Kasumi-1 (cell line): ENCODE results near the gene ENOX1.
"Not testable (repeated sequence)": the region's sequence is repeated elsewhere in the genome, so short reads cannot be mapped to it uniquely, and the experiment has no call there.

Experiments
- DNase-seq, 2 experiments: peaks; one replicate each; lab custom pipeline; 2025; lab: John Stamatoyannopoulos, UW

ENOX1 gene

DNA sequence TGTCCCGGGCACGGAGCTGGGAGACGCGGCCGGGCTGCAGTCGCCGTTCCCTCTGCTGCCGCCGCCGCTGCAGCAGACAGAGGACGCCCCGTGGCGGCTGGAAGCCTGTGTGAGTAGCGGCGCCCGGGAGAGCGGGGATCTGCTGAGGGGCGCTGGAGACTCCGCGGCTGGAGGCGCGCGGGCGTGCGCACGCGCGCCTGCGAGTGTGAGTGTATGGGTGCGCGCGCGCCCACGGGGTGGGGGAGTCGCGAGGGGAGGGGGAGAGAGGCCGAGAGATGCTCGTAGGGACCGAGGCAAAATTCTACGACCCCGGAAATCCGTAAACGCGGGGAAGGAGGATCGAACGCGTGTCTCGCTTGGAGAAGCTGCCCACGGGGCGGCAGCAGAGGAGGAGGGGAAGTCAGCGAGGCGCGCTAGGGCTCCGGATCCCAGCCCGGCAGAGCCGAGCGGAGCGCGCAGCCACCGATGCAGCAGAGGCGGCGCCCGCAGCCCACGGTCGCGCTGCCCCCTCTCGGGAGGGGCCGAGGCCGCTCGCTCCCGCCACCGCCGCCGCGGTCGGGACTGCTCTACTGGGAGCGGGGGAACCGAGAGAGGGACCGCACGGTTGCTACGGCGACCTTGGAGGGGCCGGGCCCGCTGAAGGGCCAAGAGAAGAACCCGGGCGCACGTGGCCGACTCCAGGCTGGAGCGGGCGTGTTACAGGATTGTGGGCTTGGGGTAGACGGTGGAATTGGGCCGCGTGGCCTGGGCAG is at the start of gene ENOX1:
ENOX1 (minus strand) TSS at position 207 of the 752 bp plus-strand sequence.
- peak; percentile 27 to 57 for DNase-seq

DNA sequence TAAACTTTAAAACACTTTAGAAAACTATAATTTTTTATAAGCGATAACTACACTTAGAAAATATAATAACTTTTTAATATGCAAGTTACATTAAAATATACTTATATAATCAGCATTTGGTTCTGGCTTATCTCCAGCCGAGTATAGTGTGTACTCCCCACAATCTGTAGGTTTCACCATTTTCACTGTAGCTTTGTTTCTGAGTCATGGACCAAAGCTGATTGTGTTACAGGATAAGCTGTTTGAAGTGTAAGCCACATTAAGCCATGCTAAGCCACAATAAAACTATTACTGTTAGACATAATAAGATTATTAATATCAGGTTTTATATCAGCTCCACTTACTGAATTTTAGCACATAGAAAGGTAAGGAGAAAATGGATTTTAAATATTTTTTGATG is 48.9 kb upstream of the ENOX1 start:
- no peak for DNase-seq

DNA sequence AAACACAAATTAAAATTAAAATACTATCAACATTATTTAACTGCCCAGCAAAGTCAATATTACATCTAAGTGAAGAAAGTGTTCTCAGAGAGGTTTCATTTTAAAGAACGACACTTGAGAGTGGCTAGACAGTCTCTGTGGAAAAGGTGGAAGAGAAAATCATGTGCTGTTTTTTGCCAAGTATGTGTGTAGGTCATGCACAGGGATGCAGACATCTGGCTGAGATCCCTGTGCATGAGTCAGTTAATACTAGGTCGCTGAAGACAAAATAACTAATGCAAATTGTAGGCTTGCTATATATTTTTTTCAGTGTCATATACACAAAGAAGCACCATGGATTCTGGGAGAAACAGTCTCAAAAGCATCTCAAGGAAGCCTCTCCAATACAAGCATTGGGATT is 44.3 kb upstream of the ENOX1 start:
- DNase-seq, result no peak

DNA sequence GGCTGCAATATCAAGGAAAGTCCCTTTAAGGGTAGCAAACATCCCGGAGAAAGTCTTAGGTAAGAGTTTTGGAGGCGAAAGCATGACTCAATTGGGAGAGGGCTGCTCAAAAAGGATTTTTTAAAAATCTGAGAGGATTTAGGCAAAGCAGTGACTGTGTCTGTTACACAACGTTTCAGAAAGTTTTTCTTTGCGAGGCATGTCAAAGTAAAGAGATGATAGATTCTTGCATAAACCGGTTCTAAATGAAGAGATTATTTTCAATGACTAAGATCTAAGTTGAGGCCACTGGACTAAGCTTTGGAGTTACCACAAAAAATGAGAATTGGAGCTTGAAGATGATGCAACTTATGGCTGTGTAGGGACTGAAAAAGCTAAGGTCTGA is 43.7 kb upstream of the ENOX1 start:
- DNase-seq, result no peak

DNA sequence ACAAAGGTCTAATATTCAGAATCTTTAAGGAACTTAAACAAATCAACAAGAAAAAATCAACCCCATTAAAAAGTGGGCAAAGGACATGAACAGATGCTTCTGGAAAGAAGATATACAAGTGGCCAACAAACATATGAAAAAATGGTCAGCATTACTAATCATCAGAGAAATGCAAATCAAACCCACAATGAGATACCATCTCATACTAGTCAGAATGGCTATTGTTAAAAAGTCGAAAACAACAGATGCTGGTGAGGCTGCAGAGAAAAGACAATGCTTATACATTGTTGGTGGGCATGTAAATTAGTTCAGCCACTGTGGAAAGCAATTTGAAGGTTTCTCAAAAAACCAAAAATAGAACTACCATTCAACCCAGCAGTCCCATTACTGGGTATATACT is 37.9 kb upstream of the ENOX1 start:
- not testable (repeated sequence) for DNase-seq

DNA sequence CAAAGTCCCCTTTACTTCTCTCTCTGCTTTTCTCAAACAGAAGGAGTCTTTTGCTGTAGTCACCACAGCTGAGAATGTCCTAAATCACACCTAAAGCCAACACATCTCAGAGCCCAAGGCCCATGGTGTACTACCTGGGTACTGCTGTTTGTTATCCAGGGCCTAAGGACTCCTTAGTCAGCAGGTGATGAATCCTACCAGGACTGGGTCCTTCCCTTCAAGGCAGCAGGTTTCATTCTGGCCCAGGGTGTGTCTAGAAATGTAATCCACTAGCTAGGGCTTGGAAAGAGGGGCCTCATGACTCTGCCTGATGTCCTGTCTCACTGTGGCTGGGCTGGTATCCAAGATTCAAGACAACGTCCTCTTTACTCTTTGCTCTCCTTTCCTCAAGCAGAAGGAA is 36.2 kb upstream of the ENOX1 start:
- DNase-seq, result no peak

DNA sequence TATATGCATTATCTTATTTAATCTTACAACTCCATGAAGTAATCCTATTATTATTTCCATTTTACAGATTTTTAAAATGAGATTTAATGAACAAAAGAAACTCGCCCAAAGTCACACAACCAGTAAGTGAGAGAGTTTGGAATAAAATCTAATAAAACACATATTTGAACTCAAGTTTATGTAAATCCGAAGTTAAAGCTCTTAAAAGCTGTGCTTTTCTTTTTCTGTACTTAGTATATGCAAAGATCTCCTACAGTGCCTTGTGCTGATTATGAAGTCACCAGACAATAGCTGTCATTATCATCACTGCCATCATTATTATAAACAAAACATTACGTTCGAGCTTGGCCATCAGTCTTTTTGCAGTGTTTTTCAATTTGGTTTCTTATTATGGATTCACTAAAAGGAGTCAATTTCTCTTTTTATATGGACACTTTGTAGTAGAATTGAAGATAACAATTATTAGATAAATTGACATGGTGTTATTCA is 29.7 kb upstream of the ENOX1 start:
- no peak for DNase-seq

DNA sequence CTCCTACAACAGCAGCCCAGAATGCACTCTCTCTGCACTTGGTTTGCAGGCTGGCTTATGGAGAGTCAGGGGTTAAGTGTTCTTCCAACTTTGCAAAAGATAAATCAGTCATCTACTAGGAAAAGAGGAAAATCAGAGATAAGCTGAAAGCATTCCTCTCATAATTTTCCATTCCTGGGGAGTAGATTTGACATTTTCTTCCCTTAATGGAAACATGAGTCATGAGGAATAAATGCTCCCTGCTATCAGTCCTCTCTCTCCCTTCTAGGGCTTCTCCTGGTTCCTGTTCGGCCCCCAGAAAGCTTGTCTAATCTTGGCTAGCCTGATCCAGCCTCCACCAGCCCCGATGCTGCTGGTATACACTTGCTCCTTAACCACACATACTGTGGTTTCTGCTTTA is 28.4 kb upstream of the ENOX1 start:
- DNase-seq, result no peak

DNA sequence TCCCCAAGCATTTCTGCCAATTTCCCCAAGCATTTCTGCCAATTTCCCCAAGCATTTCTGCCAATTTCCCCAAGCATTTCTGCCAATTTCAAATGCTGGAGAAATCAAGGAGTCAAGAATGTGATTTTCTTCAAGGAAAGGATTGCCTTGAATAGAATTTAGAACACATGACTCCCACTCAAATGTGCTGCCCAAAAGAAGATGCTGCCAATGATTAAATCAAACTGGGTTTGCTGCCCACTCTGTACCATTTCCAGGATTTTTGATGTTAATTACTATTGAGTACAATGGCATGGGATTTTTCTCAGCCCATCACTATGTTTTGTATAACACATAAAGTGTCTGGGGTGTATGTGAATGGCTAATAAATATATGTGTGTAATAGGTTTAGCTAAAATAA is 21.9 kb upstream of the ENOX1 start:
- no peak for DNase-seq

DNA sequence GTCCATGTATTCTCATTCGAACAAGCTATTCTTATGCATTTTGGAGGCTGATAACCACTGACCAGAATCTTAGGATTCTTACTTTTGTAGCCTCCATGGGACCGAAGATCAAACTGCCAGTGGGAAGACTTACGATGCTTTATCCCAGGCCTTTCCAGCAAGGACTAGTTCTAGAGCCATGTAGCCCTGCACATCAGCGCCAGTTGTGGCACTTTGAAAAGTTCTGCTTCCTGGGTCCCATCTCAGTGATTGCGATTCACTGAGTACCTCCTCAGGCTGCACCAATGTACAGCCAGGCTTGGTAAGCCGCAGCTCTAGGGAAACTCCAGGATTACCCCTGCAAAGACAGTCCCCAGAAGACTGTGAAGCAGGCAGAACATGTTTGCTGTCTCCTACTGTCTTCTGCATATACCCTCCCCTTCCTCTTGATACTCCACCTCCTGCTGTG is 18.9 kb upstream of the ENOX1 start:
- DNase-seq, result no peak

DNA sequence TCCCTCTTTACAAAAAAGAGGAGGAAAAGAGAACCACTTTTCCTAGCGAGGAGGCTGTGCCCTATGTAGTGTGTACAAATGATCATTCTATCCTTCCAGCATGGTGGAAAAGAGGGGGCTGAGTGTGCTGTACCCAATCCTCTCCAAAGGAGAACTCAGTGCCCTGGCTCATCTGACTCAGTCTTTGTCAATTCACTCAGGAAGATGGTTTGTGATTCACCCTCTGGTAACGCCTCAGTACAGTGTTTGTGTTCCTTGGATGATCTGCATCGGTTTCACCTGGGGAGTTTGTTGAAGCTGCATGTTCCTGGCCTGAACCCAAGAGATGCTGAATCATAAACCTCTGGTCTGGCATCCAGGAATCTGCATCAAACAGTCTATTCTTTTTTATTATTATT is 18.3 kb upstream of the ENOX1 start:
- DNase-seq, result peak; percentile 4 to 11

DNA sequence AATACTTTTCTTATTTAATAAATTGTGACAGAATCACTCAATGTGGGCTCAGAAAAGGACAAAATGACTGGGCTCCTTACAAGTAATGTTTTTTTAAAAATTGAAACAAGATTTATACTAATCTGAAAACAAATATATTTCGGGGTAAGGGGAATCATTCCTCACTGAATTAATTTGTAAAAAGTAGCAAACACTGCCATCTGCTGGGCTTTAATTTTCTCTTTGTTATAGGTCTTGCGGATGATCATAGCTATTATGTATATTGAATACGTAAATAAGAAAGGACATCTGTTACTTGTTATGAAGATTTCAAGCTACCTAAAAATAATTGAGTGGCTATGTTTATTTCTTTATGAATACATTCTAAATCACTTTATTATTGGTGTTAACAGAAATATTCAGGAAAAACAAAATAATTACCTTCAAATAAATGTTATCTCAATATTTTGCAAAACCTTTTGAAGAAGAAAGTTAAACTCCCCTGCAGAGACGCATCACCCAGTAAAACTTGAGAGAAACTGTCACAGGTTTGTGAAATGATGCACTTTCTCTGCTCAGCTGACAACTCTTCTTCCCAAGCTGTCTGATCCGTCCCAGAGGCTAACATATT is 17.8 kb upstream of the ENOX1 start:
- DNase-seq, result peak; percentile 67 to 79

DNA sequence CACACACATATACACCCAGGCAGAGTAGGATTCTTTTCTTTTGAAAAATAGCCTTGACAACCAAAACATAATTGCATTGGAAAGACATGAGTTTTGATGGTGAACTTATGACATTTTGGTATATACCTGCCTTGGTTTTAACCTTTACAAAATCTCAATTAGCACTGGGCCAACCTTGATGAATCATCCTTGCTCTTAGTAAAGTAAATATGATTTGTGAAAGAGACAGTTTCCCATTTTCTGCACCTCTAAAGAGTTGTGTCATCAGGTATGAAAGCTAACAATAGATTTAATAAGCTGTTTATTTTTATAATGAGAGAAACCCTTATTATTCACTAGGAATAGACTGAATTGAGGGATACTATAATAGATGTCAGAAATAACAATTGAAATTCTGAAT is 15.7 kb upstream of the ENOX1 start:
- no peak for DNase-seq

DNA sequence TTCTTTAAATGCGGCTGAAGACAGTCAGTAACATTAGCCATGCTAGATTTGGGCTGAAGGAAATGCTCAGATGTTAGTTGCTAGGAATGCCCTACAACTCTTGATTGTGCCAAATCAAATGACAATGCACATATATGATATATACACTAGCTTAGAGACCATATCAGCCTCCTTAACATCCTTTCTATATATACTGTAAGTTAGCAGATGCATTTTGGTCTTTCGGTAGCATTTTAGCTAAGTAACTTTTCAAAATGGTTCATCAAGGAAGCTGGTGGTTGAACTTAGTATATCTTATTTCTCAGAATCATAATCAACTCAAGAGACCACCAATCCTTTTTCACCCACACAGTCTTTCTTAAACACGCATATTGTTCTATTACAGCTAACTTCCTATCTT is 14.1 kb upstream of the ENOX1 start:
- no peak for DNase-seq

DNA sequence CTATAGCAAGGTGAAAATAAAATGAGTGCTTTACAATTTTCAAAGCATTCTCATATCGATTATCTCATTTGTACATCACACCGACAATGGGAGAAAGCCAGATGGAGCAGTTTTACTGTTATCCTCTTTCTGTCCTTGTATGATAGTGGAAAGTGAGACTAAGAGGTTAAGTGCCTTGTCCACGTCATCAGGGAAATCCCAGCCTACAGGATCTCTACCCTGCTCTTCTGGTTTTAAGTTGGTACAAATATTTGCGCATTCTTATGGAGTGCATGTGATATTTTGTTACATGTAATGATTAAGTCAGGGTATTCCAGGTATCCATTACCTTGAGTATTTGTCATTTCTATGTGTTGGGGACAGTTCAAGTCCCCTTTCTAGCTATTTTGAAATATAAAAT is 12.4 kb upstream of the ENOX1 start:
- no peak for DNase-seq

DNA sequence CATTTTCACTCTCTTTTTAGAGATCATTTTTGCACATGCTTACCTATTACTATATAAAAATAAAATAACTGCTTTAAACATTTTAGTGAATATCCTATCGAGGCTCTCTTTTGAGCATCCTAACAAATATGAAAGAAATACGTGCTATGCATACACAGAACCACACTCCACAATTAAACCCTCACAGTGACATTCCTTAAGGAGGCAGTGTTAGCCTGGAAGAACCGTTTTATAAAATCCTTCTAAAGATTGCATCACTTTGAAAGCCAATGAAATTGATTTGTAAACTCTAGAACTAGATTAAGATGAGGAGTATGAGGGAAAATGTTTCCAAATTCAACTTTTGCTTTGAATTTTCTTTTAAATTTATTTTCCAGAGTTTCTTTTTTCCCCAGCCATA is 11.1 kb upstream of the ENOX1 start:
- DNase-seq, result no peak

DNA sequence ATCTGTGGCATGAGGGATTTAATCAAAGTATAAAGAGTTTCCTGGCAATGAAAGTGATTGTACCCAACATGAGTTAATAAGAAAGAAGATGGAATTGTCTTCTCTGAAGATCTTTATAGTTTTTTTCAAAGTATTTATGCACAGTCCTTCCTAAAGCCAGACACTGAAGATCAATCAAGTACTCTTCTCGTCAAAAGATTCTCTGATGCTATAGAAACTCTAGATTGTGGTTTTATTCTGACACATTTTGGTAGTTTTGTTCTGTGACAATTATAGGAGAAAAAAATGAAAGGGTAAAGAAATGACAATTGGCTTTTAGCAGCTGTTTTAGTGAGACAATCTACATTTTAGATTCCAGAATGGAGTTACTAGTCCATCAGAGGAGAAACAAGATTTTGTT is 10.4 kb upstream of the ENOX1 start:
- no peak for DNase-seq

DNA sequence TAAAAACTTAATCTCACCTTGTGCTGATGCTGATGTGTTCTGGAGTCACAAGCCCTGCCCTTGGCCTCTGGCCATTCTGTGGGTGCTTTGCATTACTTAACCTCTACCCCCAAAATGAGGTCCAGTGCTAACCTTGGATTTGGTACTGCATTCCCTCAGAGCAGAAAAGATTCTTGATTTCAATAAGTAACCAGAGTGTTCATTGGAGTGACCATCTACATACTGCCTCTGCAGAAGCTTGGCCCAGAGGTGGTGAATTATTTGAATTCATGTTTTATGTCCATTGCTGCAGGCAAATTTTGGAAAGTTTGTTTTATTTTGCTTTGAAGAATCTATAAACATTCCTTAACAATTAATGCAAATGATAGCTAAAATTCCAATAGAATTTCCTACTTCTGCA is 7.6 kb upstream of the ENOX1 start:
- DNase-seq, result no peak

DNA sequence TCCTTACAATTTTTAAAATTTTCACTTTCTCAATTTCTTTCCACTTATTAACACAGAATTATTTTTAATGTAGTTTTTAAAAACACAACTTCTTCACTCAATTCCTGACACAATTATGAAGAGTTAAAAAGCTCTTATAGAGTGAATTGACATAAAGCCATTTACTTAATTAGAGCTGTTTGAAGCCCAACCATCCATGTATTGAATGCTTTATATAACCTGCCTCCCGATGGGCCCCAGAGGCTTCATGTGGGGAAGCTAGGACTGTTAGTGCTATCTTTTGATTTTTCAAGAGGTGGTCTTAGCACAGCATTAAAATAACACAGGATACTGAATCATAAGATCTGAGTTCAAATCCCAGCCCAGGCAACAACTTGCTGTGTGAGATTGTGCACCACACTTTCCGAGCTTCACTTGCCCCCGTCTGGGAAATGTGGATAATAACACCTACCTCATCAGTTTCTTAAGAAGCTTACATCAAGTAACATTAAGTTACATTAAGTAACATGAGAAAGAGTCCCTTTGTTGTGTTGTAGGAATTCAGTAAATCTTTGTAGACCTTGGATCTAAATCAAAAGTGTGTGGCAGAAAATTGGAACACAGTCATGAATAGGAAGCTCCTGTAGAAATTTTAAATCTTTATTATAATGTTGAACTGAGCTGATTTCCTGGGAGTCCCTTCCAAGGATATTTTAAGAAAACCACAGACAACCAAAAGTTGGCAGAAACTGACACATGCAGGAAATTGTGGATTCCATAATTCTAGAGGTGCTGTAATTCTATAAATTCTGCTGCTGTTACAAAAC is 5.5 kb upstream of the ENOX1 start:
- DNase-seq, result no peak

DNA sequence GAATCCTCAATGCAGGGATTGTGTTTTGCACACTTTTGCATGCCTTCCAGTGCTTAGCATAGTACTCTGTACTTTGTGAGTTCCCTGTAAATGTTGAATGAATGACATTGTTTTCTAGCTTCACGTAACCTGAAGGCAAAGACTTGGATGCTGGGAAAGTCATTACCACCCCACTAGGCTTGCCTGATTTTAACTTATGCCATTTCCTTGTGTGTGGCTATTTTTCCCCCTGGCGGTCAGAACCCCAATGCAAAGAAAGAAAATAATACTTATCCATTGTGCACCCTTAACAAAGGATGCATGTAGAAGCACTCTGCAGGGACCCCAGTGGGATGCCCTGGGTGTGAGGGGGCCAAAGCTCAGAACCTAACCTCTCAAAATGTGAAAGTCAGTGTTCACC is 1.2 kb upstream of the ENOX1 start:
- peak; percentile 21 to 67 for DNase-seq

DNA sequence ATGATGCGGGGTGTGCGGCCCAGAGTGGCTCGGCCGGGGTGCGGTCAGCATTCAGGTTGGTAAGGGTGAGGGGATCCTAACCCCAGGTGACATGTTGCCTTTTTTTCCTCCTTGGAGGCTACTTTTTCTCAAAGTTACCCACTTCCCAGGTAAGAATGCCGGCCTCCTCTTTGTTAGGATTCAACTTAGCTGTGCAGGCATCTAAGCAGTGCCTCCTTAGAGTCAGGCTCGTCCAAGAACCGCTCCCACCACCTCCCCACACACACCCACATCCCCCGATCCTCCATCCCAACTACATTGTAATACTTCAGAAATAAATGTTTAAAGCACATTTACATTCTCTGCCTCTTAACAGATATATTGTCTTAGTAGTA is 733 bp upstream of the ENOX1 start:
- DNase-seq, result no peak

DNA sequence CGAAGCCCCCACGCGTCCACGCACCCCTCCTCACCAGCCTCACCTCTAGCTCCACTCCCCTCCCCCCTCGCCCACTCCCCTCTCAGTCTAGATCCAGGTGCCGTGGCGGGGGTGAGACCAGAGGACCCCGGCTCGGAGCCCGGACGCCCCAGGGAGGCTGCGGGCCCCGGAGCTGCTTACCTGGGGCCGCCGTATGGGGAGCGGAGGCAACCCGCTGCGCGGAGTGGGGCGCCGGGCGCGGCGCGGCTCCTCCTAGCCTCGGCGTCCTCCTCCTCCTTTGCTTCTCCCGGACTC is 353 bp downstream of the ENOX1 start:
- no peak for DNase-seq
